OCI-LY3 (cell line): ENCODE measurements around the gene FYB1.

Source experiments
- H2AFZ ChIP-seq: fragments of 200-600, 300-600 bp; shearing (Covaris generic); 2 replicates; pipeline ENCODE4 v1.6.0; 2014; ENCODE audit warnings: antibody characterized with exemption, low read depth, low read length
- H3K27ac ChIP-seq: fragments of 200-600, 300-600 bp; sonication (generic); 2 replicates; pipeline ENCODE4 v1.5.1; 2014; ENCODE audit warnings: mild to moderate bottlenecking, low read length, moderate library complexity, mixed read lengths
- H3K27me3 ChIP-seq: fragments of 200-600, 300-600 bp; sonication (generic); 2 replicates; pipeline ENCODE4 v1.6.1; 2014; ENCODE audit warnings: low read depth, low read length, mixed read lengths
- H3K36me3 ChIP-seq: fragments of 200-600, 300-600 bp; sonication (generic); replicated peaks from 2 replicates; pipeline ENCODE3; 2014; ENCODE audit warnings: low read depth, low read length, mixed read lengths
- H3K4me1 ChIP-seq: fragments of 300-600, 200-600 bp; sonication (generic); 2 replicates; pipeline ENCODE4 v1.6.1; 2014; ENCODE audit warnings: low read length, mixed read lengths
- H3K4me2 ChIP-seq: fragments of 200-600, 300-600 bp; sonication (generic); 2 replicates; pipeline ENCODE4 v1.6.1; 2014; ENCODE audit warnings: low read length, mixed read lengths
- H3K4me3 ChIP-seq: fragments of 300-600, 200-600 bp; sonication (generic); 2 replicates; pipeline ENCODE4 v1.5.1; 2014; ENCODE audit warnings: antibody characterized with exemption, mild to moderate bottlenecking, low read length, moderate library complexity
- H3K79me2 ChIP-seq: fragments of 300-600, 200-600 bp; shearing (Covaris generic); 2 replicates; pipeline ENCODE4 v1.6.1; 2014; ENCODE audit warnings: mild to moderate bottlenecking, low read length, mixed read lengths
- H3K9ac ChIP-seq: fragments of 300-600, 200-600 bp; shearing (Covaris generic); 2 replicates; pipeline ENCODE4 v1.6.0; 2014; ENCODE audit warnings: mild to moderate bottlenecking, low read length, moderate library complexity
- H3K9me3 ChIP-seq: fragments of 200-600, 300-600 bp; shearing (Covaris generic); 2 replicates; pipeline ENCODE4 v1.6.1; 2014; ENCODE audit warnings: low read length, mixed read lengths; ENCODE audit not compliant: insufficient read depth
- H4K20me1 ChIP-seq: fragments of 200-600, 300-600 bp; sonication (generic); 2 replicates; pipeline ENCODE4 v1.6.1; 2016; ENCODE audit warnings: low read length, mixed read lengths; ENCODE audit not compliant: insufficient read depth
- CTCF ChIP-seq: fragments of 200-600, 300-600 bp; sonication (generic); IDR thresholded peaks from 2 replicates; pipeline ENCODE4 v1.5.1; 2014; ENCODE audit warnings: antibody characterized with exemption, low read length, low read depth
- EZH2phosphoT487 ChIP-seq: fragments of 200-600 bp; shearing (Covaris generic); IDR thresholded peaks from 2 replicates; pipeline ENCODE4 v1.6.1; 2018; ENCODE audit warnings: antibody characterized with exemption, mixed run types, low read depth

The FYB1 gene

GRCh38 chr5:39201781-39202596 lies 17.4 kb downstream of the FYB1 start:
- Histone ChIP-seq H3K9ac (no peak overlapping the region), H3K79me2 (no peaks in the 10 kb centered on the region), H2AFZ (no peak overlapping the region), H3K9me3 (no peaks in the 10 kb centered on the region), H3K4me1 (no peaks in the 10 kb centered on the region), H3K36me3 (no peaks in the 10 kb centered on the region), H3K27me3 (no peaks in the 10 kb centered on the region), H4K20me1 (no peaks in the 10 kb centered on the region), H3K4me2 (no peak overlapping the region), H3K4me3 (no peak overlapping the region), H3K27ac (no peak overlapping the region)
- TF ChIP-seq CTCF (no peak), EZH2phosphoT487 (no peak)

- no peak overlapping the region for H2AFZ ChIP-seq
- H3K79me2 ChIP-seq, result no peaks in the 10 kb centered on the region
- H3K27ac ChIP-seq, result no peak overlapping the region
- no peaks in the 10 kb centered on the region for H4K20me1 ChIP-seq
- H3K4me2 ChIP-seq, result no peak overlapping the region
- H3K9ac ChIP-seq, result no peak overlapping the region
- H3K27me3 ChIP-seq, result no peaks in the 10 kb centered on the region
- no peak overlapping the region for H3K4me3 ChIP-seq
- H3K4me1 ChIP-seq, result no peaks in the 10 kb centered on the region
- H3K9me3 ChIP-seq, result no peaks in the 10 kb centered on the region
- H3K36me3 ChIP-seq, result no peaks in the 10 kb centered on the region
- TF ChIP-seq EZH2phosphoT487 (no peak), CTCF (no peak)
Observed at GRCh38 chr5:39201160-39201780, 18.1 kb downstream of the FYB1 start.

- Histone ChIP-seq H3K36me3 (no peaks in the 10 kb centered on the region), H3K27me3 (no peaks in the 10 kb centered on the region), H3K9me3 (no peaks in the 10 kb centered on the region), H3K4me2 (no peak overlapping the region), H2AFZ (no peak overlapping the region), H3K79me2 (no peaks in the 10 kb centered on the region), H3K27ac (no peak overlapping the region), H4K20me1 (no peaks in the 10 kb centered on the region), H3K9ac (no peak overlapping the region), H3K4me1 (no peaks in the 10 kb centered on the region), H3K4me3 (no peak overlapping the region)
- TF ChIP-seq CTCF, result no peak
- TF ChIP-seq EZH2phosphoT487, result no peak
Observed at GRCh38 chr5:39200081-39200480, 19.3 kb downstream of the FYB1 start.

- Histone ChIP-seq H3K4me2 (no peak overlapping the region), H3K79me2 (no peaks in the 10 kb centered on the region), H3K9ac (no peak overlapping the region), H3K27me3 (no peaks in the 10 kb centered on the region), H4K20me1 (no peaks in the 10 kb centered on the region), H3K27ac (no peak overlapping the region), H2AFZ (no peak overlapping the region), H3K4me3 (no peak overlapping the region), H3K36me3 (no peaks in the 10 kb centered on the region), H3K4me1 (no peaks in the 10 kb centered on the region), H3K9me3 (no peaks in the 10 kb centered on the region)
- TF ChIP-seq EZH2phosphoT487 (no peak), CTCF (no peak)
Observed at GRCh38 chr5:39199335-39199734, 20.0 kb downstream of the FYB1 start.
